Stimulated activated CD8-positive, alpha-beta memory T cell treated with anti-CD3 and anti-CD28 coated beads, Interleukin-2, amount 100 ng/mL, for 48 hours (primary cell): Measurements from ENCODE around the gene EBF4.

Experiments used
- DNase-seq, 2 donors: peaks; one replicate each; pipeline ENCODE4 v3.0.0-alpha.2; 2020; ENCODE audit warnings: low read depth in 2 of 2

Gene EBF4

GRCh38 chr20:2700913-2701620 is 8.5 kb downstream of the EBF4 start:
- DNase-seq = no peak

GRCh38 chr20:2701671-2702081 is 9.1 kb downstream of the EBF4 start:
- DNase-seq = no peak

- DNase-seq = no peak
These were observed 11.3 kb downstream of the EBF4 start for GRCh38 chr20:2703716-2704475.

- no peak for DNase-seq
These were observed 13.5 kb downstream of the EBF4 start for GRCh38 chr20:2705931-2706645.

- DNase-seq = no peak
These were observed 14.2 kb downstream of the EBF4 start for GRCh38 chr20:2706688-2707352.

- DNase-seq = no peak
These were observed 14.9 kb downstream of the EBF4 start for GRCh38 chr20:2707353-2708072.

GRCh38 chr20:2708073-2708415 is 15.5 kb downstream of the EBF4 start:
- DNase-seq = no peak

GRCh38 chr20:2708665-2709064 is 16.1 kb downstream of the EBF4 start:
- no peak for DNase-seq

- no peak for DNase-seq
These were observed 16.8 kb downstream of the EBF4 start for GRCh38 chr20:2709205-2709981.

- no peak for DNase-seq
These were observed 20.7 kb downstream of the EBF4 start for GRCh38 chr20:2713285-2713684.

- DNase-seq = no peak
These were observed 36.7 kb downstream of the EBF4 start for GRCh38 chr20:2729251-2729713.

GRCh38 chr20:2729791-2730190 is 37.2 kb downstream of the EBF4 start:
- no peak for DNase-seq

GRCh38 chr20:2734899-2735298 is 42.3 kb downstream of the EBF4 start:
- DNase-seq = no peak

- no peak for DNase-seq
These were observed 43.9 kb downstream of the EBF4 start for GRCh38 chr20:2736441-2736840.

GRCh38 chr20:2738331-2739041 is 45.9 kb downstream of the EBF4 start:
- DNase-seq = no peak

GRCh38 chr20:2739042-2739398 is 46.4 kb downstream of the EBF4 start:
- DNase-seq = no peak

- DNase-seq = no peak
These were observed 48.1 kb downstream of the EBF4 start for GRCh38 chr20:2740702-2741101.

- no peak for DNase-seq
These were observed 48.9 kb downstream of the EBF4 start for GRCh38 chr20:2741463-2741862.

GRCh38 chr20:2741881-2742280 is 49.3 kb downstream of the EBF4 start:
- no peak for DNase-seq

GRCh38 chr20:2742431-2742830 is 49.9 kb downstream of the EBF4 start:
- no peak for DNase-seq
